ENCODE results near the gene TRHDE. TPM values are rescaled to one million over a fixed set of nuclear protein-coding genes. Genes with fewer than 3 reads are reported as not detected.
"Not testable (repeated sequence)": the region's sequence is repeated elsewhere in the genome, so short reads cannot be mapped to it uniquely, and the experiment has no call there.

The TRHDE gene
- total RNA-seq, 1 donor from 2014 or later, result 30.6 TPM

DNA sequence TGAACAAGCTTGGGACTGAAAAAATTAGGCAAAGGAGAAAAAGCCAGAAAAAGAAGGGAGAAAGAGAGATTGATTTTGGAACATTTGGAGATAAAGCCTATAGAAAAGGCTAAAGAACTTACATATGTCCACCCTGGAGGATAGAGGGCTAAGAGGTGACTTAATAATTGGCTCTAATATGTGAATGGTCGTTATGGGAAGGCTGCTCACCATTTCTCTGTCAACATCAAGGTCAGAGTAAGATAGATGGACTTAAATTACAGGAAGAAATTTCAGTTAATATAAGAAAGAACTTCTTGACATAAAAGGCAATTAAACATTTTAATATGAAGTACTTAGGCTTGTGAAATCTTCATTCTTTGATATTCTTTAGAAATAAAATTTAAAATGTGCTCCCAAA, 238.6 kb downstream of the TRHDE start:
- DNase-seq (ENCODE audit: low read depth), result no peak

DNA sequence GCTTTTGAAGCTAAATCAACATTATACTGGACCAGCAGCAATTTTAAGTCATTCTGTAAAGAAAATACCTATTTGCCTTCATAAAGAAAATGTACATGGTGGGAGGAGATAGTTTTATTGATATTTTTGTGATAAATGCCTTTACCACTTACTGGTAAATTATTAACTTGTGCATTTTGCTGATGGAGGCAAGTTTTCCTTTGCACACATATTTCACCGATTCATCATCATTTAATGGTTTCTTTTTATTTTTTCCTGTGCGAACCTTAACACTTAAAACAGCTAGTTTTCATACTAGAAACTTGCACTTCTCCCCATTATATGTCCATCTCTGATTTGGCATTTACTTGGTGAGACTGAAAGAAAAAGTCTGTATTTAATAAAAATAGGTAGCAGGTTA, 239.3 kb downstream of the TRHDE start:
- peak; percentile 67 for DNase-seq (ENCODE audit: low read depth)

DNA sequence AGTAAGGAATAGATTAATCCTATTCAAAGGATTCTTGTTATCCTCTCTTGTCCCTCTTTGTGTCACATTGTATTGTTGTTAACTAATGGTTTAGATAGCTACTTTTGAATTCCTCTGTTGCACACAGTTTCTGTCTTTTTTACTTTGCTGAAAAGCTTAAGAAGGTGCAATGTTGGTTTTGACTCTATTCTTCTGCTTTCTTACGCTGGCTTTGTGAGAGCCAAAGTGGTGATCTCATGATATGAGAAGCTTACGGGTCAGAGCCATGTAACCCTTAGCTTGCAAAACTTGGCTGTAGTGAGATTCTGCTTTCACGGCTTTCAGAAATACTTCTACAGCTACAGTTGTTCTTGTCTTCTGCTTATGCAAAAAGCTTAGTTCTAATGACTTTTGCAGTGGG, 239.7 kb downstream of the TRHDE start:
- DNase-seq (ENCODE audit: low read depth), result peak; percentile 87

DNA sequence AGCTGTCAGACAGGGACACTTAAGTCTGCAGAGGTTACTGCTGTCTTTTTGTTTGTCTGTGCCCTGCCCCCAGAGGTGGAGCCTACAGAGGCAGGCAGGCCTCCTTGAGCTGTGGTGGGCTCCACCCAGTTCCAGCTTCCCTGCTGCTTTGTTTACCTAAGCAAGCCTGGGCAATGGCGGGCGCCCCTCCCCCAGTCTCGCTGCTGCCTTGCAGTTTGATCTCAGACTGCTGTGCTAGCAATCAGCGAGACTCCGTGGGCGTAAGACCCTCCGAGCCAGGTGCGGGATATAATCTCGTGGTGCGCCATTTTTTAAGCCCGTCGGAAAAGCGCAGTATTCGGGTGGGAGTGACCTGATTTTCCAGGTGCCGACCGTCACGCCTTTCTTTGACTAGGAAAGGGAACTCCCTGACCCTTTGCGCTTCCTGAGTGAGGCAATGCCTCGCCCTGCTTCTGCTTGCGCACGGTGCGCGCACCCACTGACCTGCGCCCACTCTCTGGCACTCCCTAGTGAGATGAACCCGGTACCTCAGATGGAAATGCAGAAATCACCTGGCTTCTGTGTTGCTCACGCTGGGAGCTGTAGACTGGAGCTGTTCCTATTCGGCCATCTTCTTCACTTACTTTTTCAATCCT, 248.0 kb downstream of the TRHDE start:
- DNase-seq (ENCODE audit: low read depth), result not testable (repeated sequence)

DNA sequence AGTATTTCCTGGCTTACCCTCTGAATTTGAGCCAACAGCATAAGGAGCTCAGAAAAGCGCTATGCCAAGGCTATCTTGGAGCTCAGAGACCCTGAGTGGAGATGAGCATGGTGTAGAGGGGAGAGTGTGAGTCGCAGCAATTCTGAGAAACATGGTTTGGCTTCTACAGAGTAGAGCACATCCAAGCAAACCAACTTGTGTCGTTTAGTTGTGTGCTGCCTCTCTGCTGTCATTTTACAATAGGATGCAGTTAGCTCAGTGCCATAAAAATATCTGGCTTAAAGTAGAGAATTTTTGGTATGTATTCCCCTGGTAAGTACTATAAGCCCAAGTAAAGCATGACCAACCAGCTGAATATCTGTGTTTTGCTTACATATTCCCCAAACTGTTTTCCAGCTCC, 249.2 kb downstream of the TRHDE start:
- no peak for DNase-seq (ENCODE audit: low read depth)

DNA sequence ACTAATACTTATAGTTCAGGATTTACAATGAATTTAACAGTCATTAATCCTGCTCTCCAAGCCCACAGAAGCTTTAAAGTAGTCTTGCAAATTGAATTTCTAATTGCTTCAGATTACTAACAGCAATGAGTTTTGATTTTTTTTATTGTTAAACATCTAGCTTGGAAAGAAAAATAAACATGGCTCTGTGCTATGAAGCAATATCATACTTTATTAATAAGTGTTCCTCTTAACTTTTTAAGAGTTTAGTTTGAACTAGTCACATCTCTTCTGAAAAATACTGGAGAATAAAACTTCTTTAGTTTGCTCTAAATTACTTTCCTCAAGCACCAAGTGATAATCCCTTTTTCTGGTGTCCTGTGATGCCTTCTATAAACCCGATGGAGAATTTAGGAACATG, 250.2 kb downstream of the TRHDE start:
- no peak for DNase-seq (ENCODE audit: low read depth)

DNA sequence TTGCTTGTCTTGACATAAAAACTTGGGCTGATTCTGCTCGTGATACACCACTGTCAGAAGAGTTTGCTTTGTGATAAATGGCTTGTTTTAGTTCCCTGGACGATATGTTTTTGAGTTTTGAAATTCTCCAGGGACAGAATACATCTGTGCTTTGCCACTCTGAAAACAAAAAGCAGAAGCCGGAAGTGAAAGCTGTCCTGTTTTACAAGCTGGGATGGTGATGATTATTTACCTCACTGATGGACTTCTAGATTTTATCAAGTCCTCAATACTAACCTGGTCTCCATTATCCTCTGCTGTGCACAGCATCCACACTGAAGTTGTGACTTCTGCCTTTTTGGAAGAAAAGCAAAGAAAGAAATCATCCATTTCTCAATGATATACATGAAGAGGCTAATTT, 251.6 kb downstream of the TRHDE start:
- no peak for DNase-seq (ENCODE audit: low read depth)

DNA sequence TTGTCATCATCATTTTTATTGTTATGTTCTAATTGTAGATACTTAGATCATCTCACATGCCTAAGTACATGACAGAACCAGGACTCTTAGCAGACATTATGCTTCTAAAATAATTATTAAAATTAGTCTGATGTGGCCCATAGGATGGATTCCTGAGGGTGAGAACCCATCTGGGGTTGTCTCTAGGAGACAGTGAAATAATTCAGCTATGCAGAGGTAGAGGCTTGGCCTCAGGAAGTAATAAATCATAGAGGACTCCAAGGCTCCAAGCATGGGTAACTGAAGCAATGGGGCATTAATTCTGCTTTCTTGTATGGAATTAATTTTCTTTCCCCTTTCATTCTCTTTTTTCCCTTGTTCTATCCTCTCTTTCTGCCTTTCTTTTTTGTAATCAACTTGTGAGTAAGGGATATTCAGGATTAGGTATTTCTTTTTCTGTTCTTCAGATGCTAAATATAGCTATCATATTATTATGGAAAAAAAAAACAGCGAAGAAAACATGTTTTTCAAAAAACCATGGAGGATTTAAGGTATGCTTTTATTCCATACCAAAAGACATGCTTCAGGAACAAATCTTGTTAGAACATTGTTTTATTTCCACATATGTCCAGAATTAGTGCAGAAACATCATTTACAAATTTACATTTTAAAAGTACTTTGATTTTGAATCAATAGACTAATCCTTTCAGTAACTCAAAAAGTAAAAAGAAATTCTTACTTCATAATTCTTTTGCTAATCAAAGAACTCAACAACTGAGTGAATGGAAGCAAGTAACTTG, 263.2 kb downstream of the TRHDE start:
- DNase-seq (ENCODE audit: low read depth), result peak; percentile 11

DNA sequence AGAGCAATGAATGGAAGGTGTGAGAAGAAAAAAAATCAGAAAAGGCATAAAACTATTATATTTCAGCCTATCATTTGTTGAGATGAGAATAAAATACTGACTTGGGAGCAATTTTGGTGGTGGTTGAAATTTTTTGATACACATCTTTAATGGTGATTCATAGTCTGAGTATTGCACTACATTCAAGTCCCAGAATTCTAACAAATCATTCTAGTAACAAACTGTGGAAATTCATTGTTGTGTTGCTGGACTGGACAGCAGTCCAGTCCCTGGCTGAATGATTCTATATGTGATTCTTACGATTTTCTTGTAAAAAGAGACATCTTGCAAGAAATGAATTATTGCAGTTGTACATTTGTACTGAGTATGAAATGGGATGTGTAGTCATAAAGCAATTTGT, 268.6 kb downstream of the TRHDE start:
- peak; percentile 13 for DNase-seq (ENCODE audit: low read depth)

DNA sequence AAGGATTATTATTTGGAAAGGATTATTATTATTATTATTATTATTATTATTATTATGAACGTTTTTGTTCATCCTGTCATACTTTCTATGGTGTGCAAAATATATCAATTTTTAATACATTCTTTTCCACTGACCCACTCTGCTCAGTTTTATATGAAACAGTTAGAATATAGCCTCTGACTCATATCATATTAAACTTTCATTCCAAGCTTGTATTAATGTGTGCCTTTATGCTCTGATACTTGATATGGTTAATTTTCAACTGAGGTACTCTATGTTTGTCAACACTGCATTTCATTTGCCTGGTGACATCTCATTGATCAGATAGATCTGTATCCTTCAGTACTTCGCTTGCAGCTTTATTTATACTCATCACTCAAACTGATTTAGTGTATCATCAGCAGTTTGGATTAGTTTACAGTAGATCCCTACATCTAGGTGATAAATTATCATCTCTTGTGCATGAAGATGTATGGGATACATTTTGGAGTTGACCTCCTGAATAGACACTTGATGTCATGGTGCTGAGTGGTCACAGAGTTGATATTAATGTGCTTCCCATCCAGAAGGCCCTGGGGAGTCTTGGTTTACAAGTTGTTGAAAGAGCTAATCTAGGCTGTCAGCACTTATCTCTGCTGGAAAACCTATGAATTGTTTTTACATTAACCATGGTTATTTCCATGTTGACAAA, 271.8 kb downstream of the TRHDE start:
- no peak for DNase-seq (ENCODE audit: low read depth)

DNA sequence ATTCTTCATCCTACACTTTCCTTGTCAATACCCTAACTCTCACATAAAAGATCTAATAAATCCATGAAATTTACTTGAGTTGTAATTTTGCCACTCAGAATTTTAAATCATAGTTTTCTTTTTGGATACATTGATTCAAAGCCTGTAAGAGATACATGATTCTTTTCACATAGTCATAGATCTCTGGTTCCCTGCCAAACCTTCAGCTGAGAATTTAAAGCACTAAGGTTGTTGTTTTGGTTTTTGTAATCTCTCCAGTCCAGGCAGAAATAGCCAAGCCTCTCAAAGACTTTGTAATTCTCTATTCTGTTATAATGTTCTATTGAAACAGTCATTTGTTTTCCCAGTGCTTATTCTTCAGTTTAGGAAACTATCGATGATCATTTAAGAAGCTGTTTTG, 273.9 kb downstream of the TRHDE start:
- no peak for DNase-seq (ENCODE audit: low read depth)

DNA sequence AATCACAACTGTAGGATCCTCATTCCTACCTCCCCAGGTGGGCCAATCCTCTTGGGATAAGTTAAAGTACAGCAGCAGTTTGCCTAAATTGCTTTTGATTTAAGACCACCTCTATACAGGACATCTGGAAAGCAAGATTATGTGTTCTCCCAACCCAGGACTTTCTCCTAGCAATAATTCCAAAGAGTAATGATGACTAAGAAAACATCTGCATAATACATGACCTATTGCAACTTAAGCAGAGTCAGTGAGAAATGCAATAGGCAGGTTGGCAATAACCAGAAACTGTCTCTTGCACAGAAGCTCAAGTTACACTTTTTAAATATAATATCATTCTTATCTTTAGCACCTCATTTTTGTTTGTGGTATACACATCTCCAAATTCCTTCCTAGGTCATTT, 275.4 kb downstream of the TRHDE start:
- DNase-seq (ENCODE audit: low read depth), result peak; percentile 63

DNA sequence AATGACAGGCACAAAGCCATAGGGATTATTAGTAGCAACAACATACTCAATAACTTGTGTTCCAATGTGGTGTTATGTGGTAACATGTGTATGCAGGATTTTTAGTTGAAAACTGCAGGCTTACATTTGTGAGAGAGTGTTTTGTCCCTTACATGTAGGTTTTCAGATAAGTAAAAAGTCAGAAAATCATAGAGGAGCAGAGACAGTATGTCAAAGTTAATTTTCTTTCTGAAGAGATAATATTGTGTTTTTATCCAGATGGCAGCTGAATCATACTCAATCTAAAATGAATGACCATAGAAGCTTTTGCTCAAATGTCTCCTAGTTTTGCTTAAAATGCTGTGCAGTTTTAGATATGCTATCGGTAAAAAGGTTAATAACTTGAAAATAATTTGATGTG, 277.0 kb downstream of the TRHDE start:
- no peak for DNase-seq (ENCODE audit: low read depth)

DNA sequence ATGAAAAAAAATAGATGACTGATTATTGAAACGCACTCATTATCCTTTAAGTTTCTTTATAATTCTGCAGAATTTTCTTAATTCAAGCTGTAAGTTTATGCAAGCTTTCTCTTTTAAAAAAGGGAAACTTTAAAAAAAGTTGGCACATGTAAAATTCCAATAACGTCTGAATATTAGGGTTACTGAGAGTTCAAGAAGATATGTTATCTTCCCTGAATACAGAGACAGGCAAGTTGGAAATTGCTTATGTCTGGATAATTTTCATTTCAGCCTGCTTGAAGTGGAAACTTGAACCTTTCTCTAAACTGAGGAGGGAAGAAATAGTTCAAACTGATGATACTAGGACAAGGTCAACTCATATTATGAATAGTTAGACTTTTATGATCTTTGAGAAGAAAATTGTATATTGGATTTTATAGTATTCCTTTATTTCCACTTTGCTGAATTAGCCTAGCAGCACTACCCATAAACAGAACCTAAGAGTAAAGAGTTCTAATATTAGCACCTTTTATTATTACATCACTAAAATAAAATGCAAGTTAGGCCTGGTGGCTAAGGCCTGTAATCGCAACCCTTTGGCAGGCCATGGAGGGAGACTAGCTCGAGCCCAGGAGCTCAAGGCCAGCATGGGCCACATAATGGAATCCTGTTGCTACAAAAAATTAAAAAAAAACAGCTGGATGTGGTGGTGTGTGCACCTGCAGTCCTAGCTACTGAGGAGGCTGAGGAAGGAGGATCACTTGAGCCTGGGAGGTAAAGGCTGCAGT, 288.0 kb downstream of the TRHDE start:
- DNase-seq (ENCODE audit: low read depth), result no peak

DNA sequence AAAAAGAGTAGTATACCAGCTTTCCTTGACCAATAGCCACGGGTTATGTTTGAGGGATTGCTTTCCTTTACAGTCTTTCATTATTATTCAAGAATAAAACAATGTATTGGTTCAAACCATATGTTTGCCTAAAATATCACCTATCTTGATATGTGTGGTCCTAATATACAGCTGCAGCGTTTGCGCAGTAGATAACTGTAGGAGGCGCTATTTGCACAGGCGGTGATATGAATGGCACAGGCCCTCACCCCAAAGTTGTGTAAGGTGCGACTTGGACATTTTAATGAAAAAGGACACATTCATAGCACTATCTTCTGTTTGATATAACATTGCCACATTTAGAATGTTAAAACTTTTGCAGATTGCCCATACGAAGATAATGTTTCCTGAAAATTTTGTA, 298.4 kb downstream of the TRHDE start:
- DNase-seq (ENCODE audit: low read depth), result no peak

DNA sequence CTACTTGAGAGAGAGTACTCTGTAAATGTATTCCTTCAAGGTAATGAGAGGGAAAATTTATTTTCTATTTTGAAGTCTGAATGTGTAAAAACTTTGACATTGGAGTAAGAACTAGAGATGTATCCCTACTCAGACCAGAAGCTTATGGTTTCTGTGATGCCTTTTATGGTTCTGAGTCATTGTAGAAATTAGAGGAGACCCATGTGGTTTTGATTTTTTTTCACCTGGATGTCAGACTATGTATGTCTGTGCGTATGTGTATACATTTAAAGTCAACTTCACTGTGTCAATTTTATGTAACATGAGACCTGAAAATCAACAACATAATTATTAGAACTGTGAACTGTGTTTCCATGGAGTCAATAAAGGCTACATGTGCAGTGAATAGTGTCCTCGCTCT, 302.0 kb downstream of the TRHDE start:
- no peak for DNase-seq (ENCODE audit: low read depth)

DNA sequence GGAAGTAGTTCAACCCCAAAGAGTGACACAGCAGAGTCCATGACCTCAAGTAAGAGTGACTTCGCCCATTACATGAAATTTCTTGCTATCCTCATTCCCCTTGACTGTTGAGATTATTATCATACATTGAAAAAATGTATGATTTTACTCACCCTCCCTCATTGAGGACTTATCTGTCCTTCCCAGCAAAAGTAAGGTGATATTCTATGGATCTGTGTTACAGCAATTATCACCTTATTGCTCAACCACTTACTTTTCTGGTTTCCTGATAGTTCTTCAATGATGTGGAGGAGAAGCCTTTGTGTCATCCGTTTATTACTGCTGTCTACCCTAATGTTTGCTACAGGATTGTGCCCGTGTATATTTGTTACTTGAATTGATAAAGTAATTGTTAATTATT, 306.2 kb downstream of the TRHDE start:
- no peak for DNase-seq (ENCODE audit: low read depth)

DNA sequence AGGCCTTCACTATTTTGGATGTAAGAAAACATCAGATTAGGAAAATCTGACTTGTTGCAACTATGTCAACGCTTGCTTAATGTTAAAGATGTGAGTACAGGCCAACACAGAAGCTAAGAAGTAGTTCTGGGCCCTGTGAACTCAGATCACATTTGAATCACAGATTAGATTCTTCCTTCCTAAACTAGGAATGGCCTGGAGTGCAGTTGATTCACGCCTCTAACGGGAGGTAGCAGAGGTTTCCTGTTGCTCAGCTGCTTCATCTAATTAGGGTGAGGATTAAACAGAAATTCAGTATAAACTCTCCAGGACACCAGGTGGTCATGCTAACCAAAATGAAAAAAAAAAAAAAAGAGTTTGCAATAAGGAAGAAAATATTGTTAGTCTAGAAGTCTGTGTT, 314.3 kb downstream of the TRHDE start:
- DNase-seq (ENCODE audit: low read depth), result peak; percentile 13

DNA sequence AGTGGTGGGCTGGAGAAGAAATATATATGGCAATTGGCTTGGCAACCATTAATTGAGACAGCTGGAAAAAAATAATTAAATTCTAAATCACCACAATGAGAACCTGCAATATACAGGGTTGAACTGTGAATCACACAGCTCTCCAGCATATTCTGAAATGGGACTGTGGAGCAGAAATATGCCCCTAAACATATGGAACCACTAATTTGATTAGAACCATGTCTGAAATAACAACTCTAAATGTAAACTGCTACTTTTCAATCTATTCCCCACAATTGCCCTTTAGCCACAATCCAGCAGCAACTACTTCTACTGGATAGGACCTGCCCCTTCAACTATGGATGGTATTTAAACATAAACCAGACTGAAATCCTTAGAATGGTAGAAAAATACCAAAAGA, 330.4 kb downstream of the TRHDE start:
- no peak for DNase-seq (ENCODE audit: low read depth)

DNA sequence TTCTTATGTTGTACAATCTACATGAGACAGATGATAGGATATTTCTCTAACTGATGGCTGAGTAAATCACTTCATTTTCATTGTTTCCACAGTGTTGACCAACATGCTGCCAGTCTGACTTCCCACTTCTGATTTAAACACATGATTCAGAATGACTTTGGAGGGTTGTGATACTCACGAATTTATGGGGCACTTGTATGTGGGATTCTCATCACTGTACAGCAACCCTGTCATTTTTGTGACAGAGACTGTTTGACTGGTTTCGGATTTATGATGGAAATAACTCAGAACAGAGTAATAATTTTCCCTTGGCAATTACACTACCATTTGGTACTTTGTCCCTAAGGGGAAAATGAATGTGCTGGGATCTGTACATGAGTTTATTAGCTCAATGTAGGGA, 333.8 kb downstream of the TRHDE start:
- DNase-seq (ENCODE audit: low read depth), result no peak

DNA sequence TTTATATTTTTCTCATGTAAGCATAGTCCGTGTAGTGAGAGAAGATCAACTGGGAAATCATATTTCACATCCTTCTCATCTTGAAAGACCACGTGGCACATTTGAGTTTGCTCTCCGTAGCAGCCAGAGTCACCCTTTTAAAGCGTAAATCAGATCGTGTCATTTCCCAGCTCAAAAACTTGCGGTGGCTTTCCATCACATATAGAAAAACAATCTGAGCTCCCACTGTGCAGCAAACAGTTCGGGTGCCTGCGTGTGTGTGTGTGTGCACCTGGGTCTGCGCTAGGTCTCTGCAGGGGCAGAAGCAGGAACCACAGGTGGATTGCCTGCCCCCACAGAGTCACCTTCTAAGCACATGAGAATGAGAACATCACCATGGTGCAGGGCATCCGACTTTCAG, 338.2 kb downstream of the TRHDE start:
- DNase-seq (ENCODE audit: low read depth), result no peak

DNA sequence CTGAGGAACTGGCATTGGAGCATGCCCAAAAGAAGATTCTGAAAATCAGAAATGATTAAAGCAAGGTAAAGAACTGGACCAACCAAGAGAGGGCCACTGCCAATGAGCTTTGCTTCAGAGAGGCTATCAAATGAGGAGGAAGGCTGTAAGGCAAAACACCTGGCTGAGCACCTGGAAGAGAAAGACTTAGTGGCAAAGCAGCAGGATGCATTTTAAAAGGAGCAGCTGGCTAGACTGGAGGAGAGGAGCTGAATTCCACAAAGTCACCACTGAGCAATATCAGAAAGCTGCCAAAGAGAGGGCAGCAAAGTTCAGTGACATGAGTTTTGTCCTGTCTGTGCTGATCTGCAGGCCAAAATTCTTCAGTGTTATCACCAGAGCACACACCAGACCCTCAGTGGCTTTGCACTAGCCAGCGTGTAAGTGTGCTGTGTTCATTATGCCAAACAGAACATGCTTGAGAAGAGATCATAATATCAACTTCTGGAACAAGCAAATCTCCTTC, 338.7 kb downstream of the TRHDE start:
- no peak for DNase-seq (ENCODE audit: low read depth)

All from renal cortical epithelial cell (primary cell).